ENCODE results near the gene NOXA1.
"Not testable (repeated sequence)": the region's sequence is repeated elsewhere in the genome, so short reads cannot be mapped to it uniquely, and the experiment has no call there.

The NOXA1 gene

GRCh38 chr9:137422604-137423513, at the start of gene NOXA1, which contains the start of gene EXD3:
TSS of gene NOXA1 (plus strand) at chr9:137423393. CDS start at chr9:137423530, 137 bp downstream.
TSS of gene EXD3 (minus strand) at chr9:137423162. CDS start at chr9:137395357, 27,805 bp downstream.
- DNase-seq = peak; percentile 96

- DNase-seq = no peak
Observed at GRCh38 chr9:137373611-137373980, 49.6 kb upstream of the NOXA1 start.

GRCh38 chr9:137374131-137374845, 48.9 kb upstream of the NOXA1 start:
- no peak for DNase-seq

GRCh38 chr9:137375321-137376058, 47.7 kb upstream of the NOXA1 start:
- no peak for DNase-seq

GRCh38 chr9:137376386-137376785, 46.8 kb upstream of the NOXA1 start:
- DNase-seq = no peak

GRCh38 chr9:137378688-137379410, 44.3 kb upstream of the NOXA1 start:
- DNase-seq = not testable (repeated sequence)

GRCh38 chr9:137379761-137380161, 43.4 kb upstream of the NOXA1 start:
- no peak for DNase-seq

- no peak for DNase-seq
Observed at GRCh38 chr9:137380171-137380570, 43.0 kb upstream of the NOXA1 start.

GRCh38 chr9:137380606-137381005, 42.6 kb upstream of the NOXA1 start:
- no peak for DNase-seq

- no peak for DNase-seq
Observed at GRCh38 chr9:137381501-137382443, 41.4 kb upstream of the NOXA1 start.

GRCh38 chr9:137382444-137383080, 40.6 kb upstream of the NOXA1 start:
- no peak for DNase-seq

- no peak for DNase-seq
Observed at GRCh38 chr9:137383081-137383783, 40.0 kb upstream of the NOXA1 start.

GRCh38 chr9:137383784-137384756, 39.1 kb upstream of the NOXA1 start:
- no peak for DNase-seq

- DNase-seq = no peak
Observed at GRCh38 chr9:137385061-137385655, 38.0 kb upstream of the NOXA1 start.

GRCh38 chr9:137386507-137387113, 36.6 kb upstream of the NOXA1 start:
- not testable (repeated sequence) for DNase-seq

- DNase-seq = no peak
Observed at GRCh38 chr9:137387114-137387890, 35.9 kb upstream of the NOXA1 start.

- no peak for DNase-seq
Observed at GRCh38 chr9:137387891-137388560, 35.2 kb upstream of the NOXA1 start.

Measured in NCI-H2107 (cell line).